ENCODE results near the gene B4GALNT3.

DNA sequence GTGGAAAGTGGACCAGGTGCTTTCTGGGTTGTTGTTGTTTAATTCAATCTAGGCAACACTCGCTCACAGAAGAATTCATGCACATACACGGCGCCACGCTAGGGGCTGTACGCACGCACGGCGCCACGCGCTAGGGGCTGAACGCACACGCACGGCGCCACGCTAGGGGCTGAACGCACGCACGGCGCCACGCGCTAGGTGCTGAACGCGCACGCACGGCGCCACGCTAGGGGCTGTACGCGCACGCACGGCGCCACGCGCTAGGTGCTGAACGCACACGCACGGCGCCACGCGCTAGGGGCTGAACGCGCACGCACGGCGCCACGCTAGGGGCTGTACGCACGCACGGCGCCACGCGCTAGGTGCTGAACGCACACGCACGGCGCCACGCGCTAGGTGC is 149.2 kb downstream of the B4GALNT3 start:
- no peak for TF ChIP-seq POLR2AphosphoS5 (IDR thresholded peaks at IDR 0.05; ENCODE audit: low read depth, low read length)
- TF ChIP-seq TAF1 (IDR thresholded peaks at IDR 0.05; ENCODE audit: borderline replicate concordance, low read depth, low read length), result no peak
- TF ChIP-seq POLR2A (IDR thresholded peaks at IDR 0.05; ENCODE audit: low read depth, low read length), result no peak

Measured in GM12892 (cell line).